SHP77 (cell line): ENCODE measurements around the gene SLC39A12.
A peak's percentile ranks its signal among the peaks of the same experiment; 100 is the strongest.
"Not testable (repeated sequence)": the region's sequence is repeated elsewhere in the genome, so short reads cannot be mapped to it uniquely, and the experiment has no call there.

Source experiments
- DNase-seq, 2 experiments: peaks; one replicate each; lab custom pipeline; 2025; lab: John Stamatoyannopoulos, UW

SLC39A12 gene

GRCh38 chr10:17951868-17952371 lies at the start of gene SLC39A12:
TSS of gene SLC39A12 (plus strand) at chr10:17951918. CDS start at chr10:17953277, 1,359 bp downstream.
- no peak for DNase-seq

GRCh38 chr10:17904564-17904963 lies 47.2 kb upstream of the SLC39A12 start:
- DNase-seq: no peak

- DNase-seq: no peak
Measured at GRCh38 chr10:17905491-17905890, 46.2 kb upstream of the SLC39A12 start.

GRCh38 chr10:17906002-17906401 lies 45.7 kb upstream of the SLC39A12 start:
- no peak for DNase-seq

GRCh38 chr10:17907641-17908040 lies 44.1 kb upstream of the SLC39A12 start:
- no peak for DNase-seq

- peak; percentile 20 to 75 for DNase-seq
Measured at GRCh38 chr10:17910125-17910789, 41.5 kb upstream of the SLC39A12 start.

- no peak for DNase-seq
Measured at GRCh38 chr10:17912754-17913153, 39.0 kb upstream of the SLC39A12 start.

- no peak for DNase-seq
Measured at GRCh38 chr10:17913604-17914003, 38.1 kb upstream of the SLC39A12 start.

GRCh38 chr10:17914169-17915045 lies 37.3 kb upstream of the SLC39A12 start:
- DNase-seq: no peak

- no peak for DNase-seq
Measured at GRCh38 chr10:17915181-17915580, 36.5 kb upstream of the SLC39A12 start.

GRCh38 chr10:17918187-17918903 lies 33.4 kb upstream of the SLC39A12 start:
- DNase-seq: no peak

- DNase-seq: no peak
Measured at GRCh38 chr10:17921378-17921777, 30.3 kb upstream of the SLC39A12 start.

- no peak for DNase-seq
Measured at GRCh38 chr10:17923728-17924127, 28.0 kb upstream of the SLC39A12 start.

GRCh38 chr10:17943033-17943745 lies 8.5 kb upstream of the SLC39A12 start:
- no peak for DNase-seq

- not testable (repeated sequence) for DNase-seq
Measured at GRCh38 chr10:17950269-17950668, 1.4 kb upstream of the SLC39A12 start.

GRCh38 chr10:17950726-17951125 lies 992 bp upstream of the SLC39A12 start:
- no peak for DNase-seq

- DNase-seq: not testable (repeated sequence)
Measured at GRCh38 chr10:17954372-17954771, 2.7 kb downstream of the SLC39A12 start.

GRCh38 chr10:17954861-17955260 lies 3.1 kb downstream of the SLC39A12 start:
- no peak for DNase-seq

GRCh38 chr10:17958049-17958448 lies 6.3 kb downstream of the SLC39A12 start:
- DNase-seq: no peak

- no peak for DNase-seq
Measured at GRCh38 chr10:17959870-17960269, 8.2 kb downstream of the SLC39A12 start.

- DNase-seq: no peak
Measured at GRCh38 chr10:17961551-17962422, 10.1 kb downstream of the SLC39A12 start.
